PC-9 (cell line): ENCODE results near the gene ZNF516.

ENCODE experiments used
- CTCF ChIP-seq: fragments of 200-600 bp; sonication (generic); conservative IDR thresholded peaks from 2 replicates; pipeline ENCODE4 v1.6.1; 2017; ENCODE audit warnings: mixed run types, antibody characterized with exemption, mild to moderate bottlenecking, moderate library complexity
- EZH2 ChIP-seq: fragments of 200-600 bp; sonication (generic); IDR thresholded peaks from 2 replicates; pipeline ENCODE4 v1.8.0; 2017; ENCODE audit warnings: antibody characterized with exemption, low read depth

DNA sequence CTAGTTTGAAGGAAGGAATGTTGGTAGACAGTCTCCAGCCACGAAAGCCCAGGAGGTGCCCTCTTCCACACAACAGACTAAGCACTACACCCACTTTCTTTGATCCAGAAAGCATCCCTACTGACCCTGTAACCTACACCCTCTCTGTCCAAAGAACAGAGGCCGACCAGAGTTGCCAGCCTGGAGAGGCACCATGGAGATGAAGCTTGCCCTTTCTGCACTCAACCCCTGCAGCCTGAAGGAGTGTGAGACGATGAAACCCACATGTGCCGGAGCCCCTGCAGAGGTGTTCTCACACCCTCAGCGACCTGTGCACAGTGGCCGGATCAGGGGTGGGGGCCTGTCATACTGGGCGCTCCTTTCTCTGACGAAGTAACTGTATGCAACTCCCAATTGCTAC lies 136.3 kb downstream of the ZNF516 start:
- TF ChIP-seq CTCF (no peak), EZH2 (no peak)
